CD4-positive, alpha-beta T cell (primary cell): ENCODE measurements around the gene FMNL1. TPM values are rescaled to one million over a fixed set of nuclear protein-coding genes. Genes with fewer than 3 reads are reported as not detected.

Source experiments
- ATAC-seq: fragments of 200-7000 bp; cut with Tn5 transposase; one replicate; pipeline ENCODE4 v1.10.0; 2022; ENCODE audit warnings: mild to moderate bottlenecking; ENCODE audit not compliant: poor library complexity
- CTCF ChIA-PET: fragments of 350-600 bp; sonication (Branson Sonifier 250); formaldehyde crosslinking; loops from one replicate; lab custom pipeline; 2021; ENCODE audit warnings: antibody characterized with exemption, inconsistent platforms; lab: Charles Lee
- POLR2A ChIA-PET: fragments of 350-600 bp; sonication (Branson Sonifier 250); formaldehyde crosslinking; loops from one replicate; lab custom pipeline; 2021; ENCODE audit warnings: antibody characterized with exemption, inconsistent platforms; lab: Charles Lee
- DNase-seq, 14 experiments: peaks; one replicate each; pipeline ENCODE4 v3.0.0-alpha.2; 2013 to 2020; ENCODE audit warnings: mixed read lengths in 2 of 14
- H3K27ac ChIP-seq, 2 donors: one replicate each; pipeline versions ENCODE4 v1.5.1 to v1.7.0; 2013; ENCODE audit warnings: low read length in 2 of 2, low read depth in 1 of 2, mild to moderate bottlenecking in 1 of 2
- H3K27me3 ChIP-seq, 2 experiments: 1 replicate in 1 of 2; 2 replicates in 1 of 2; pipeline versions ENCODE4 v1.6.1 to v1.7.0; 2013; ENCODE audit warnings: low read length in 2 of 2, control low read depth in 1 of 2, mild to moderate bottlenecking in 1 of 2, moderate library complexity in 1 of 2; ENCODE audit not compliant: insufficient read depth in 2 of 2, control insufficient read depth in 1 of 2
- H3K36me3 ChIP-seq: one replicate; pipeline ENCODE4 v1.6.1; 2013; ENCODE audit warnings: low read length, control low read depth; ENCODE audit not compliant: insufficient read depth
- H3K4me1 ChIP-seq: one replicate; pipeline ENCODE4 v1.6.1; 2013; ENCODE audit warnings: low read length, control low read depth; ENCODE audit not compliant: insufficient read depth
- H3K4me3 ChIP-seq: one replicate; pipeline ENCODE4 v1.5.1; 2013; ENCODE audit warnings: mild to moderate bottlenecking, low read length, moderate library complexity
- H3K9me3 ChIP-seq, 2 experiments: 1 replicate in 1 of 2; 2 replicates in 1 of 2; pipeline versions ENCODE4 v1.6.1 to v1.7.0; 2013; ENCODE audit warnings: low read length in 2 of 2, mild to moderate bottlenecking in 2 of 2, control low read depth in 1 of 2, moderate library complexity in 1 of 2; ENCODE audit not compliant: control insufficient read depth in 1 of 2, insufficient read depth in 1 of 2
- H3K27ac Mint-ChIP-seq: one replicate; pipeline ENCODE4 v1.8.0; 2020; ENCODE audit warnings: mixed read lengths
- H3K27me3 Mint-ChIP-seq: one replicate; pipeline ENCODE4 v1.8.0; 2021; ENCODE audit warnings: mixed read lengths
- H3K36me3 Mint-ChIP-seq: one replicate; pipeline ENCODE4 v1.8.0; 2021; ENCODE audit warnings: low read depth, mixed read lengths
- H3K4me1 Mint-ChIP-seq: one replicate; pipeline ENCODE4 v1.8.0; 2021; ENCODE audit warnings: low read depth, mixed read lengths
- H3K4me3 Mint-ChIP-seq: one replicate; pipeline ENCODE4 v1.8.0; 2020; ENCODE audit warnings: mild to moderate bottlenecking, mixed read lengths
- H3K9me3 Mint-ChIP-seq: one replicate; pipeline ENCODE4 v1.8.0; 2020; ENCODE audit warnings: mixed read lengths
- intact Hi-C, 2 experiments: fragments of 100-400 bp; cut with DNase I in 1 of 2; cut with micrococcal nuclease in 1 of 2; formaldehyde crosslinking; loops; one replicate each; pipeline versions ENCODE4 v1.15.1 to v1.9.0; 2023 to 2025; cut with DNase I, micrococcal nuclease
- total RNA-seq, 174 experiments: library from RNA in 2 of 174; stranded (reverse) in 2 of 174; gene quantifications; one replicate each; pipeline ENCODE4 v1.2.3 and lab custom pipeline; 2021 to 2026
- TF ChIP-seq, protein P1 (sequence below): fragments of 200-600 bp; IDR thresholded peaks from one replicate; pipeline ENCODE4 v1.8.0; 2022; ENCODE audit warnings: antibody characterized with exemption, mild to moderate bottlenecking

FMNL1 gene
- total RNA-seq, 2 experiments from 2014 or later, result 378 to 387 TPM

GRCh38 chr17:45190503-45191255 is 31.0 kb upstream of the FMNL1 start:
- Mint-ChIP-seq H3K9me3 (no peaks in the 10 kb centered on the region), H3K4me1 (no peaks in the 10 kb centered on the region), H3K36me3 (no peaks in the 10 kb centered on the region), H3K27ac (no peak overlapping the region), H3K27me3 (no peaks in the 10 kb centered on the region), H3K4me3 (no peak overlapping the region)
- no peaks in the 10 kb centered on the region for H3K27me3 ChIP-seq
- TF ChIP-seq, protein P1, sequence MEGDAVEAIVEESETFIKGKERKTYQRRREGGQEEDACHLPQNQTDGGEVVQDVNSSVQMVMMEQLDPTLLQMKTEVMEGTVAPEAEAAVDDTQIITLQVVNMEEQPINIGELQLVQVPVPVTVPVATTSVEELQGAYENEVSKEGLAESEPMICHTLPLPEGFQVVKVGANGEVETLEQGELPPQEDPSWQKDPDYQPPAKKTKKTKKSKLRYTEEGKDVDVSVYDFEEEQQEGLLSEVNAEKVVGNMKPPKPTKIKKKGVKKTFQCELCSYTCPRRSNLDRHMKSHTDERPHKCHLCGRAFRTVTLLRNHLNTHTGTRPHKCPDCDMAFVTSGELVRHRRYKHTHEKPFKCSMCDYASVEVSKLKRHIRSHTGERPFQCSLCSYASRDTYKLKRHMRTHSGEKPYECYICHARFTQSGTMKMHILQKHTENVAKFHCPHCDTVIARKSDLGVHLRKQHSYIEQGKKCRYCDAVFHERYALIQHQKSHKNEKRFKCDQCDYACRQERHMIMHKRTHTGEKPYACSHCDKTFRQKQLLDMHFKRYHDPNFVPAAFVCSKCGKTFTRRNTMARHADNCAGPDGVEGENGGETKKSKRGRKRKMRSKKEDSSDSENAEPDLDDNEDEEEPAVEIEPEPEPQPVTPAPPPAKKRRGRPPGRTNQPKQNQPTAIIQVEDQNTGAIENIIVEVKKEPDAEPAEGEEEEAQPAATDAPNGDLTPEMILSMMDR, result no peak
- DNase-seq (no peak), ATAC-seq (no peak)
- no peaks in the 10 kb centered on the region for H3K4me1 ChIP-seq
- no peak overlapping the region for H3K4me3 ChIP-seq
- no peaks in the 10 kb centered on the region for H3K36me3 ChIP-seq
- ChIA-PET CTCF (interaction anchor here (0.6 to 2.3 kb wide), 3 partner anchors 36 to 86 kb away, joined by 3 to 9 read pairs (median 6); partner anchors contain the start of gene ACBD4), POLR2A (no interaction called here)
- intact Hi-C loops, result loop anchor here (10.0 kb wide), 2 partner anchors 266 to 276 kb away; partner anchors contain the start of gene GFAP (in 1 of the 2)
- no peaks in the 10 kb centered on the region for H3K9me3 ChIP-seq
- H3K27ac ChIP-seq, result no peak overlapping the region

GRCh38 chr17:45195424-45195823 is 26.3 kb upstream of the FMNL1 start:
- intact Hi-C loops, result loop anchor here (5.0 to 10.0 kb wide), 4 partner anchors 33 to 418 kb away; partner anchors contain the start of genes GFAP (in 1 of the 2) and HEXIM2 (in 1 of the 2)
- no peaks in the 10 kb centered on the region for H3K9me3 ChIP-seq
- ATAC-seq (no peak), DNase-seq (no peak)
- no peak overlapping the region for H3K27ac Mint-ChIP-seq
- ChIA-PET POLR2A (interaction anchor here (1.3 to 1.7 kb wide), 3 partner anchors 44 to 60 kb away, joined by 5 read pairs; partner anchors contain the start of genes ACBD4 and HEXIM1), CTCF (interaction anchor here (0.6 to 6.4 kb wide), 4 partner anchors 45 to 1404 kb away, joined by 3 to 79 read pairs (median 7); partner anchors contain the start of genes ACBD4 and HEXIM1)
- no peaks in the 10 kb centered on the region for H3K27me3 ChIP-seq
- no peaks in the 10 kb centered on the region for H3K36me3 Mint-ChIP-seq
- H3K36me3 ChIP-seq, result no peaks in the 10 kb centered on the region
- H3K4me1 Mint-ChIP-seq, result peaks cover 3% of the 10 kb centered on the region
- peaks cover 8% of the 10 kb centered on the region for H3K4me1 ChIP-seq
- no peak overlapping the region for H3K4me3 Mint-ChIP-seq
- no peaks in the 10 kb centered on the region for H3K27me3 Mint-ChIP-seq
- H3K27ac ChIP-seq, result no peak overlapping the region
- no peaks in the 10 kb centered on the region for H3K9me3 Mint-ChIP-seq
- no peak overlapping the region for H3K4me3 ChIP-seq
- TF ChIP-seq, protein P1, result no peak

GRCh38 chr17:45197108-45197507 is 24.6 kb upstream of the FMNL1 start:
- H3K9me3 Mint-ChIP-seq, result no peaks in the 10 kb centered on the region
- no peak overlapping the region for H3K27ac Mint-ChIP-seq

More at GRCh38 chr17:45197108-45197507, 24.6 kb upstream of the FMNL1 start:
- H3K27me3 ChIP-seq, result no peaks in the 10 kb centered on the region
- no peak overlapping the region for H3K27ac ChIP-seq
- DNase-seq (no peak), ATAC-seq (no peak)
- TF ChIP-seq, protein P1, result no peak
- peaks cover 3% of the 10 kb centered on the region for H3K4me1 Mint-ChIP-seq
- CTCF ChIA-PET, result interaction anchor here (0.5 to 6.4 kb wide), 21 partner anchors 9 to 149 kb away, joined by 3 to 79 read pairs (median 4); partner anchors contain the start of genes ACBD4, HEXIM1, HEXIM2 and PLCD3
- H3K4me3 ChIP-seq, result no peak overlapping the region
- H3K4me1 ChIP-seq, result peaks cover 8% of the 10 kb centered on the region
- H3K4me3 Mint-ChIP-seq, result no peak overlapping the region
- H3K36me3 Mint-ChIP-seq, result no peaks in the 10 kb centered on the region
- no peaks in the 10 kb centered on the region for H3K9me3 ChIP-seq
- intact Hi-C loops, result loop anchor here (1.0 to 10.0 kb wide), 6 partner anchors 35 to 420 kb away; partner anchors contain the start of genes ACBD4 (in 2 of the 2), GFAP (in 1 of the 2), HEXIM1 (in 1 of the 2) and HEXIM2 (in 1 of the 2)
- POLR2A ChIA-PET, result interaction anchor here (0.7 to 2.3 kb wide), 9 partner anchors 24 to 121 kb away, joined by 3 to 42 read pairs (median 5); partner anchors contain the start of genes ACBD4, HEXIM1 and HEXIM2
- no peaks in the 10 kb centered on the region for H3K36me3 ChIP-seq
- no peaks in the 10 kb centered on the region for H3K27me3 Mint-ChIP-seq
